Measurements from ENCODE around the gene PUS10.

The PUS10 gene

DNA sequence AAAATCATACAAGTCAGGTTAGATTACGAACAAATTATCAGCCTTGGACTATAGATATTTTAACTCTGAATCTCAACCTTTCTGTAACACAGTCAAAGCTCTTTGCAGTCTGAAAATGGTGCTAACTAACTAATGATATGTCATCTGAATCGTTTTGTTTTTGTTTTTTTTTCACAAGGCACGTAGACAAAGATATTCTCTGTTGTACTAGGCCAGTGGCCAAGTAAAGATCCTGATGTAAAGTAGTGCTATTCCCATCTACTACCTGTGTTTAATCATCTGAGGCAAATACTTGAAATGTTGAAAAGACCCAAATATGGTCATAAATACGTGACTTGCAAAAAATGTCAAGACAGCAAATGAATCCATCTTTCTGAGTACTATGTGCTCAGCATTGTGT lies 71.0 kb downstream of the PUS10 start:
- ChIA-PET POLR2A (no interaction called here), CTCF (interaction anchor here (0.6 to 1.3 kb wide), 4 partner anchors 9 to 189 kb away, joined by 3 to 6 read pairs (median 3); no protein-coding TSS in a partner anchor)
- Histone ChIP-seq H3K4me3 (ENCODE audit: low read depth, low read length) (no peak overlapping the region), H3K4me1 (ENCODE audit: control insufficient read depth, insufficient read depth, low read length) (no peaks in the 10 kb centered on the region), H3K36me3 (ENCODE audit: control insufficient read depth in 2 of 2, insufficient read depth in 1 of 2, low read length in 2 of 2) (no peaks in the 10 kb centered on the region), H3K27ac (ENCODE audit: extremely low read depth, low read depth, low read length) (no peak overlapping the region), H3K9me3 (ENCODE audit: control insufficient read depth, insufficient read depth, low read depth, low read length) (no peaks in the 10 kb centered on the region)
- TF ChIP-seq ZNF157 (tag by site-specific recombination; IDR thresholded peaks at IDR 0.05) (no peak), BCL11B (tag by site-specific recombination; IDR thresholded peaks at IDR 0.05; ENCODE audit: low read depth) (no peak), ZNF335 (tag by site-specific recombination; conservative IDR thresholded peaks at IDR 0.05) (no peak), ZNF544 (tag by site-specific recombination; IDR thresholded peaks at IDR 0.05) (no peak), ZNF514 (tag by site-specific recombination; IDR thresholded peaks at IDR 0.05) (no peak), HOXD13 (CRISPR knock-in tag; IDR thresholded peaks at IDR 0.05; ENCODE audit: borderline replicate concordance) (no peak)
- TF ChIP-seq, protein P1, sequence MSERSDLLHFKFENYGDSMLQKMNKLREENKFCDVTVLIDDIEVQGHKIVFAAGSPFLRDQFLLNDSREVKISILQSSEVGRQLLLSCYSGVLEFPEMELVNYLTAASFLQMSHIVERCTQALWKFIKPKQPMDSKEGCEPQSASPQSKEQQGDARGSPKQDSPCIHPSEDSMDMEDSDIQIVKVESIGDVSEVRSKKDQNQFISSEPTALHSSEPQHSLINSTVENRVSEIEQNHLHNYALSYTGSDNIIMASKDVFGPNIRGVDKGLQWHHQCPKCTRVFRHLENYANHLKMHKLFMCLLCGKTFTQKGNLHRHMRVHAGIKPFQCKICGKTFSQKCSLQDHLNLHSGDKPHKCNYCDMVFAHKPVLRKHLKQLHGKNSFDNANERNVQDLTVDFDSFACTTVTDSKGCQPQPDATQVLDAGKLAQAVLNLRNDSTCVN (tag by site-specific recombination; optimal IDR thresholded peaks at IDR 0.05) = no peak
- TF ChIP-seq, protein P2, sequence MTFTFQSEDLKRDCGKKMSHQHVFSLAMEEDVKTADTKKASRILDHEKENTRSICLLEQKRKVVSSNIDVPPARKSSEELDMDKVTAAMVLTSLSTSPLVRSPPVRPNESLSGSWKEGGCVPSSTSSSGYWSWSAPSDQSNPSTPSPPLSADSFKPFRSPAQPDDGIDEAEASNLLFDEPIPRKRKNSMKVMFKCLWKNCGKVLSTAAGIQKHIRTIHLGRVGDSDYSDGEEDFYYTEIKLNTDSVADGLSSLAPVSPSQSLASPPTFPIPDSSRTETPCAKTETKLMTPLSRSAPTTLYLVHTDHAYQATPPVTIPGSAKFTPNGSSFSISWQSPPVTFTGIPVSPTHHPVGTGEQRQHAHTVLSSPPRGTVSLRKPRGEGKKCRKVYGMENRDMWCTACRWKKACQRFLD (tag by site-specific recombination; IDR thresholded peaks at IDR 0.05) = no peak
- TF ChIP-seq, protein P3, sequence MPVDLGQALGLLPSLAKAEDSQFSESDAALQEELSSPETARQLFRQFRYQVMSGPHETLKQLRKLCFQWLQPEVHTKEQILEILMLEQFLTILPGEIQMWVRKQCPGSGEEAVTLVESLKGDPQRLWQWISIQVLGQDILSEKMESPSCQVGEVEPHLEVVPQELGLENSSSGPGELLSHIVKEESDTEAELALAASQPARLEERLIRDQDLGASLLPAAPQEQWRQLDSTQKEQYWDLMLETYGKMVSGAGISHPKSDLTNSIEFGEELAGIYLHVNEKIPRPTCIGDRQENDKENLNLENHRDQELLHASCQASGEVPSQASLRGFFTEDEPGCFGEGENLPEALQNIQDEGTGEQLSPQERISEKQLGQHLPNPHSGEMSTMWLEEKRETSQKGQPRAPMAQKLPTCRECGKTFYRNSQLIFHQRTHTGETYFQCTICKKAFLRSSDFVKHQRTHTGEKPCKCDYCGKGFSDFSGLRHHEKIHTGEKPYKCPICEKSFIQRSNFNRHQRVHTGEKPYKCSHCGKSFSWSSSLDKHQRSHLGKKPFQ (tag by site-specific recombination; IDR thresholded peaks at IDR 0.05) = no peak

DNA sequence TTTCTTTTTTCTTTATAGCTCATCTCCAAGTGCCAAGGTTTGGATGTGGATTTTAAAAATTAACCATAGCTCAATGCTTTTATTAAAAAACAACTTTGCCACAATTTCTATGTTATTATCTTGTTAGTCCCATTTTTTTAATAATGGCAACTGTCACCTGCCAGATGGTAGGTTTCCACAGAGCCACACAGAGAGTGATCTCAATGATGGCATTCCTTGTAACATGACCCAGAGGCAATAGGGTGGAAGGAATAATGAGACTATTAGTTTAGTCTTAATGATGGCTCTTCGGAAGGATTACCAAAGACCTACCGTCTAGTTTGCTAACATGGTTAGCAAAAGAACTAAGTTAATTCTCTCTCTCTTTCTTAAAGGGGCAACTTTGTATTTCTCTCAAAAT lies 72.7 kb downstream of the PUS10 start:
- Histone ChIP-seq H3K9me3 (ENCODE audit: control insufficient read depth, insufficient read depth, low read depth, low read length) (no peaks in the 10 kb centered on the region), H3K36me3 (ENCODE audit: control insufficient read depth in 2 of 2, insufficient read depth in 1 of 2, low read length in 2 of 2) (no peaks in the 10 kb centered on the region), H3K4me1 (ENCODE audit: control insufficient read depth, insufficient read depth, low read length) (no peaks in the 10 kb centered on the region), H3K27ac (ENCODE audit: extremely low read depth, low read depth, low read length) (no peak overlapping the region), H3K4me3 (ENCODE audit: low read depth, low read length) (no peak overlapping the region)
- CTCF ChIA-PET = interaction anchor here (0.7 to 1.3 kb wide), 2 partner anchors 42 to 54 kb away, joined by 3 to 4 read pairs; no protein-coding TSS in a partner anchor
- TF ChIP-seq TCF7L2 (IDR thresholded peaks at IDR 0.05; ENCODE audit: borderline replicate concordance, low read depth, low read length) (no peak), KLF8 (tag by site-specific recombination; IDR thresholded peaks at IDR 0.05) (no peak), ZNF544 (tag by site-specific recombination; IDR thresholded peaks at IDR 0.05) (no peak)
- TF ChIP-seq, protein P4, sequence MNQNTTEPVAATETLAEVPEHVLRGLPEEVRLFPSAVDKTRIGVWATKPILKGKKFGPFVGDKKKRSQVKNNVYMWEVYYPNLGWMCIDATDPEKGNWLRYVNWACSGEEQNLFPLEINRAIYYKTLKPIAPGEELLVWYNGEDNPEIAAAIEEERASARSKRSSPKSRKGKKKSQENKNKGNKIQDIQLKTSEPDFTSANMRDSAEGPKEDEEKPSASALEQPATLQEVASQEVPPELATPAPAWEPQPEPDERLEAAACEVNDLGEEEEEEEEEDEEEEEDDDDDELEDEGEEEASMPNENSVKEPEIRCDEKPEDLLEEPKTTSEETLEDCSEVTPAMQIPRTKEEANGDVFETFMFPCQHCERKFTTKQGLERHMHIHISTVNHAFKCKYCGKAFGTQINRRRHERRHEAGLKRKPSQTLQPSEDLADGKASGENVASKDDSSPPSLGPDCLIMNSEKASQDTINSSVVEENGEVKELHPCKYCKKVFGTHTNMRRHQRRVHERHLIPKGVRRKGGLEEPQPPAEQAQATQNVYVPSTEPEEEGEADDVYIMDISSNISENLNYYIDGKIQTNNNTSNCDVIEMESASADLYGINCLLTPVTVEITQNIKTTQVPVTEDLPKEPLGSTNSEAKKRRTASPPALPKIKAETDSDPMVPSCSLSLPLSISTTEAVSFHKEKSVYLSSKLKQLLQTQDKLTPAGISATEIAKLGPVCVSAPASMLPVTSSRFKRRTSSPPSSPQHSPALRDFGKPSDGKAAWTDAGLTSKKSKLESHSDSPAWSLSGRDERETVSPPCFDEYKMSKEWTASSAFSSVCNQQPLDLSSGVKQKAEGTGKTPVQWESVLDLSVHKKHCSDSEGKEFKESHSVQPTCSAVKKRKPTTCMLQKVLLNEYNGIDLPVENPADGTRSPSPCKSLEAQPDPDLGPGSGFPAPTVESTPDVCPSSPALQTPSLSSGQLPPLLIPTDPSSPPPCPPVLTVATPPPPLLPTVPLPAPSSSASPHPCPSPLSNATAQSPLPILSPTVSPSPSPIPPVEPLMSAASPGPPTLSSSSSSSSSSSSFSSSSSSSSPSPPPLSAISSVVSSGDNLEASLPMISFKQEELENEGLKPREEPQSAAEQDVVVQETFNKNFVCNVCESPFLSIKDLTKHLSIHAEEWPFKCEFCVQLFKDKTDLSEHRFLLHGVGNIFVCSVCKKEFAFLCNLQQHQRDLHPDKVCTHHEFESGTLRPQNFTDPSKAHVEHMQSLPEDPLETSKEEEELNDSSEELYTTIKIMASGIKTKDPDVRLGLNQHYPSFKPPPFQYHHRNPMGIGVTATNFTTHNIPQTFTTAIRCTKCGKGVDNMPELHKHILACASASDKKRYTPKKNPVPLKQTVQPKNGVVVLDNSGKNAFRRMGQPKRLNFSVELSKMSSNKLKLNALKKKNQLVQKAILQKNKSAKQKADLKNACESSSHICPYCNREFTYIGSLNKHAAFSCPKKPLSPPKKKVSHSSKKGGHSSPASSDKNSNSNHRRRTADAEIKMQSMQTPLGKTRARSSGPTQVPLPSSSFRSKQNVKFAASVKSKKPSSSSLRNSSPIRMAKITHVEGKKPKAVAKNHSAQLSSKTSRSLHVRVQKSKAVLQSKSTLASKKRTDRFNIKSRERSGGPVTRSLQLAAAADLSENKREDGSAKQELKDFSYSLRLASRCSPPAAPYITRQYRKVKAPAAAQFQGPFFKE (tag by site-specific recombination; IDR thresholded peaks at IDR 0.05; ENCODE audit: borderline replicate concordance) = no peak
- POLR2A ChIA-PET = interaction anchor here (1.2 kb wide), 1 partner anchor 29 kb away, joined by 4 read pairs; no protein-coding TSS in a partner anchor
